K562 (cell line): ENCODE data around the gene RNFT1. TPM values are rescaled to one million over a fixed set of nuclear protein-coding genes. Genes with fewer than 3 reads are reported as not detected.
"Not testable (repeated sequence)": the region's sequence is repeated elsewhere in the genome, so short reads cannot be mapped to it uniquely, and the experiment has no call there.

Source experiments
- ATAC-seq: fragments of 200-7000 bp; cut with Tn5 transposase; 3 replicates; pipeline ENCODE4 v1.9.1; 2020; ENCODE audit warnings: moderate library complexity
- BruUV-seq: library from RNA; stranded (reverse); fragments of 400-500 nt; replicated peaks from 2 replicates; lab custom pipeline; 2021; lab: Mats Ljungman, UMichigan
- CTCF ChIA-PET: fragments of 300-600 bp; formaldehyde crosslinking; extraction: SDS; loops from one replicate; lab custom pipeline; 2021; ENCODE audit warnings: low intra/inter-chr PET ratio; lab: Yijun Ruan, JAX
- POLR2A ChIA-PET: fragments of 300-600, 350-650 bp; sonication (Branson Sonifier 250); formaldehyde crosslinking; extraction: SDS; loops from one replicate; lab custom pipeline; 2021; ENCODE audit warnings: antibody characterized with exemption, inconsistent platforms; lab: Yijun Ruan, JAX
- DNase-seq, 4 experiments: peaks; one replicate each; pipeline versions ENCODE4 v3.0.0 to v3.0.0-alpha.2; 2011 to 2018; ENCODE audit warnings: low spot score in 3 of 4, mixed read lengths in 3 of 4; ENCODE audit errors: extremely low read depth in 1 of 4
- FAIRE-seq: peaks from 2 replicates; lab custom pipeline; 2011; peaks lifted over from hg19 to GRCh38; lab: Jason Lieb, UNC
- H2AFZ ChIP-seq: 2 replicates; pipeline ENCODE4 v1.6.0; 2011; ENCODE audit warnings: low read depth, low read length, control low read depth, inconsistent platforms
- H3K27ac ChIP-seq: fragments of 200-600 bp; 3 replicates; pipeline ENCODE4 v1.8.0; 2011; ENCODE audit warnings: low read depth, mild to moderate bottlenecking, control low read depth, inconsistent platforms, low read length, moderate library complexity, mixed read lengths; ENCODE audit errors: extremely low read depth
- H3K27me3 ChIP-seq, 2 experiments: fragments of 300-600 bp in 1 of 2; 2 replicates in 1 of 2; 3 replicates in 1 of 2; pipeline versions ENCODE4 v1.6.0 to v1.8.0; 2011; ENCODE audit warnings: inconsistent platforms in 2 of 2, low read length in 2 of 2, mild to moderate bottlenecking in 1 of 2, mixed read lengths in 1 of 2, moderate library complexity in 1 of 2; ENCODE audit not compliant: control insufficient read depth in 2 of 2, insufficient read depth in 2 of 2
- H3K36me3 ChIP-seq: fragments of 300-600 bp; 3 replicates; pipeline ENCODE4 v1.8.0; 2011; ENCODE audit warnings: mild to moderate bottlenecking, low read length, inconsistent platforms; ENCODE audit not compliant: control insufficient read depth, insufficient read depth
- H3K4me1 ChIP-seq, 2 experiments: fragments of 200-600 bp in 1 of 2; replicated peaks in 1 of 2; 2 replicates in 1 of 2; 3 replicates in 1 of 2; pipeline versions ENCODE4 v1.5.1 to v1.8.0; 2011; ENCODE audit warnings: inconsistent platforms in 2 of 2, low read length in 2 of 2, mild to moderate bottlenecking in 1 of 2, mixed read lengths in 1 of 2, moderate library complexity in 1 of 2; ENCODE audit not compliant: control insufficient read depth in 2 of 2, insufficient read depth in 2 of 2
- H3K4me2 ChIP-seq: 2 replicates; pipeline ENCODE4 v1.6.1; 2011; ENCODE audit warnings: low read length, control low read depth, inconsistent platforms, mixed read lengths; ENCODE audit not compliant: insufficient read depth
- H3K4me3 ChIP-seq: fragments of 200-600 bp; sonication (generic), shearing (Covaris generic); 2 replicates; pipeline ENCODE4 v1.5.1; 2016; ENCODE audit warnings: control low read depth, inconsistent platforms
- H3K79me2 ChIP-seq: fragments of 200-600 bp; 3 replicates; pipeline ENCODE4 v1.8.0; 2011; ENCODE audit warnings: low read length, inconsistent platforms; ENCODE audit not compliant: control insufficient read depth, insufficient read depth
- H3K9ac ChIP-seq, 2 experiments: 2 replicates each; pipeline versions ENCODE4 v1.6.0 to v1.6.1; 2011; ENCODE audit warnings: low read depth in 2 of 2, low read length in 2 of 2, control low read depth in 1 of 2, inconsistent platforms in 1 of 2, mild to moderate bottlenecking in 1 of 2, mixed read lengths in 1 of 2; ENCODE audit not compliant: insufficient read depth in 1 of 2
- H3K9me1 ChIP-seq: one replicate; pipeline ENCODE4 v1.6.0; 2011; ENCODE audit warnings: inconsistent platforms, mild to moderate bottlenecking, low read length, moderate library complexity; ENCODE audit not compliant: control insufficient read depth, insufficient read depth
- H3K9me3 ChIP-seq: replicated peaks from 2 replicates; pipeline ENCODE4 v1.5.1; 2011; ENCODE audit warnings: low read depth, low read length, inconsistent platforms; ENCODE audit not compliant: control insufficient read depth, insufficient read depth
- H4K20me1 ChIP-seq: replicated peaks from 2 replicates; pipeline ENCODE4 v1.6.1; 2011; ENCODE audit warnings: low read length, inconsistent platforms, mixed read lengths; ENCODE audit not compliant: control insufficient read depth, insufficient read depth
- WGBS: fragments of 100-300 bp; shearing (Covaris generic); methylation state at CpG from one replicate; pipeline ENCODE4 v1.1.6; 2016; ENCODE audit warnings: low coverage, mixed read lengths; ENCODE audit not compliant: insufficient coverage; ENCODE audit errors: missing lambda C conversion rate; 5-methylcytosine and 5-hydroxymethylcytosine counted together
- in situ Hi-C: fragments of 300-500 bp; cut with MboI; formaldehyde crosslinking; loops from 4 replicates; pipeline ENCODE4 v1.15.0; 2018; ENCODE audit warnings: inconsistent platforms, mixed read lengths
- intact Hi-C: fragments of 100-400 bp; cut with micrococcal nuclease; formaldehyde crosslinking; loops from 2 replicates; pipeline ENCODE4 v1.14.2; 2022
- polyA plus RNA-seq, 8 experiments: library from polyadenylated mRNA; depleted of rRNA in 4 of 8; stranded (reverse) in 5 of 8; unstranded in 3 of 8; fragments of >200 nt; fragmentation: Nextera tagmentation in 2 of 8; fragmentation: Illumina TruSeq in 1 of 8; extraction: Ambion mirVana in 2 of 8; extraction: Trizol in 1 of 8; gene quantifications; 2 replicates each; pipeline versions ENCODE4 v1.2.1 to v1.2.3, GENCODE V29; 2011 to 2014; ENCODE audit warnings: inconsistent platforms in 1 of 8, missing spikeins in 1 of 8
- total RNA-seq, 7 experiments: library from RNA; depleted of rRNA in 6 of 7; stranded (reverse); fragments of >200 nt in 6 of 7; fragmentation: Illumina TruSeq in 2 of 7; extraction: Trizol in 2 of 7; gene quantifications; 2 replicates each; pipeline versions ENCODE4 v1.2.1 to v1.2.3, GENCODE V29; 2011 to 2021; ENCODE audit warnings: low replicate concordance in 1 of 7
- TF ChIP-seq, protein P1 (sequence below), 3 experiments: fragments of 200-800 bp in 1 of 3; fragments of 250-450 bp in 1 of 3; fragments of 450-650 bp in 1 of 3; sonication (Bioruptor Pico) in 1 of 3; sonication (Bioruptor generic) in 1 of 3; formaldehyde crosslinking in 1 of 3; IDR thresholded peaks; 2 replicates each; pipeline versions ENCODE4 v1.6.1 to v1.8.0; 2016 to 2022; ENCODE audit warnings: mild to moderate bottlenecking in 2 of 3, missing genetic modification characterization in 2 of 3, missing compliant biosample characterization in 1 of 3, moderate library complexity in 1 of 3
- TF ChIP-seq, protein P2 (sequence below): fragments of 450-650 bp; IDR thresholded peaks from 2 replicates; pipeline ENCODE4 v1.6.1; 2018; ENCODE audit warnings: mild to moderate bottlenecking, low read depth; ENCODE audit not compliant: partially characterized antibody

RNFT1 gene
- total and polyA plus RNA-seq, 9 of the 15 experiments (the other 6 are each of a cell fraction or from before 2014, with no cell fraction given): 15.8 to 61.3 (median 23.5) TPM

DNA sequence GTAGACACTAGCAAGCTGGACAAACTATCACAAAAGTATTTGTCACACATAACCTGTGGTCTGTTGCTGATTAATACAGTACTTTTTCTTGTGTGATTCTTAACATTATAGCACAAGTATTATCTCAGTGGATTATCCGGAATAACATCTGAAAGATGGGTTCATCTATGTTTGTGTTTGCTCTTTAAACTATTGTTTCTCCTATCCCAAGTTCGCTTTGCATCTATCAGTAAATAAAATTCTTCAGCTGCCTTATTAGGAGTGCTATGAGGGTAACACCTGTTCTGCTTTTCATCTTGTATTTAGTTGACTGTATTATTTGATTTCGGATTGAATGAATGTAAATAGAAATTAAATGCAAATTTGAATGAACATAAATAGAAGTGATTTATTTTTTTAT is 14.5 kb downstream of the RNFT1 start:
- H3K4me1 ChIP-seq: no peaks in the 10 kb centered on the region; a peak in 1 of 5 replicates
- no peaks in the 10 kb centered on the region for H3K27me3 ChIP-seq
- CTCF ChIA-PET: no interaction called here
- DNase-seq: no peak
- no peak overlapping the region for H2AFZ ChIP-seq
- H3K36me3 ChIP-seq: peaks cover 53% of the 10 kb centered on the region; the same call in 2 of the 3 replicates
- TF ChIP-seq, protein P1, sequence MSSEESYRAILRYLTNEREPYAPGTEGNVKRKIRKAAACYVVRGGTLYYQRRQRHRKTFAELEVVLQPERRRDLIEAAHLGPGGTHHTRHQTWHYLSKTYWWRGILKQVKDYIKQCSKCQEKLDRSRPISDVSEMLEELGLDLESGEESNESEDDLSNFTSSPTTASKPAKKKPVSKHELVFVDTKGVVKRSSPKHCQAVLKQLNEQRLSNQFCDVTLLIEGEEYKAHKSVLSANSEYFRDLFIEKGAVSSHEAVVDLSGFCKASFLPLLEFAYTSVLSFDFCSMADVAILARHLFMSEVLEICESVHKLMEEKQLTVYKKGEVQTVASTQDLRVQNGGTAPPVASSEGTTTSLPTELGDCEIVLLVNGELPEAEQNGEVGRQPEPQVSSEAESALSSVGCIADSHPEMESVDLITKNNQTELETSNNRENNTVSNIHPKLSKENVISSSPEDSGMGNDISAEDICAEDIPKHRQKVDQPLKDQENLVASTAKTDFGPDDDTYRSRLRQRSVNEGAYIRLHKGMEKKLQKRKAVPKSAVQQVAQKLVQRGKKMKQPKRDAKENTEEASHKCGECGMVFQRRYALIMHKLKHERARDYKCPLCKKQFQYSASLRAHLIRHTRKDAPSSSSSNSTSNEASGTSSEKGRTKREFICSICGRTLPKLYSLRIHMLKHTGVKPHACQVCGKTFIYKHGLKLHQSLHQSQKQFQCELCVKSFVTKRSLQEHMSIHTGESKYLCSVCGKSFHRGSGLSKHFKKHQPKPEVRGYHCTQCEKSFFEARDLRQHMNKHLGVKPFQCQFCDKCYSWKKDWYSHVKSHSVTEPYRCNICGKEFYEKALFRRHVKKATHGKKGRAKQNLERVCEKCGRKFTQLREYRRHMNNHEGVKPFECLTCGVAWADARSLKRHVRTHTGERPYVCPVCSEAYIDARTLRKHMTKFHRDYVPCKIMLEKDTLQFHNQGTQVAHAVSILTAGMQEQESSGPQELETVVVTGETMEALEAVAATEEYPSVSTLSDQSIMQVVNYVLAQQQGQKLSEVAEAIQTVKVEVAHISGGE (CRISPR knock-in tag; IDR thresholded peaks at IDR 0.05): peak in 1 of 3 experiments; percentile 89; a peak in 1 of 6 replicates
- TF ChIP-seq, protein P2, sequence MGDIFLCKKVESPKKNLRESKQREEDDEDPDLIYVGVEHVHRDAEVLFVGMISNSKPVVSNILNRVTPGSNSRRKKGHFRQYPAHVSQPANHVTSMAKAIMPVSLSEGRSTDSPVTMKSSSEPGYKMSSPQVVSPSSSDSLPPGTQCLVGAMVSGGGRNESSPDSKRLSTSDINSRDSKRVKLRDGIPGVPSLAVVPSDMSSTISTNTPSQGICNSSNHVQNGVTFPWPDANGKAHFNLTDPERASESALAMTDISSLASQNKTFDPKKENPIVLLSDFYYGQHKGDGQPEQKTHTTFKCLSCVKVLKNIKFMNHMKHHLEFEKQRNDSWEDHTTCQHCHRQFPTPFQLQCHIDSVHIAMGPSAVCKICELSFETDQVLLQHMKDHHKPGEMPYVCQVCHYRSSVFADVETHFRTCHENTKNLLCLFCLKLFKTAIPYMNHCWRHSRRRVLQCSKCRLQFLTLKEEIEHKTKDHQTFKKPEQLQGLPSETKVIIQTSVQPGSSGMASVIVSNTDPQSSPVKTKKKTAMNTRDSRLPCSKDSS: no peak
- TF ChIP-seq, all 486 proteins: peak for 1
- Histone ChIP-seq H3K9me1 (no peaks in the 10 kb centered on the region), H3K9me3 (no peaks in the 10 kb centered on the region), H3K9ac (no peak overlapping the region), H3K27ac (no peak overlapping the region), H3K4me3 (no peak overlapping the region), H3K79me2 (no peaks in the 10 kb centered on the region), H4K20me1 (no peaks in the 10 kb centered on the region), H3K4me2 (no peak overlapping the region)
- in situ Hi-C loops (no loop called here), intact Hi-C loops (no loop called here)
- POLR2A ChIA-PET: interaction anchor here (0.7 kb wide), 1 partner anchor 363 kb away, joined by 3 read pairs; no protein-coding TSS in a partner anchor
- BruUV-seq: no TSS peak
- 89% methylated on average over 3 of the region's 3 CpGs for WGBS
- ATAC-seq: no peak
- no peak for FAIRE-seq

DNA sequence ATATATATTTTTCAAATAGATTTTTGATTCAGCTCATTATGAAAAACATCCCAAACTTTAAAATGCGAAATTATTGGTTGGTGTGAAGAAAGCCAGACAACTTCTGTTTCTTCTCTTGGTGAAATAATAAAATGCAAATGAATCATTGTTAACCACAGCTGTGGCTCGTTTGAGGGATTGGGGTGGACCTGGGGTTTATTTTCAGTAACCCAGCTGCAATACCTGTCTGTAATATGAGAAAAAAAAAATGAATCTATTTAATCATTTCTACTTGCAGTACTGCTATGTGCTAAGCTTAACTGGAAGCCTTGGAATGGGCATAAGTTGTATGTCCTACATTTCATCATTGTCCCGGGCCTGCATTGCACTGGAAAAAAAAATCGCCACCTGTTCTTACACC is 17.2 kb downstream of the RNFT1 start:
- H4K20me1 ChIP-seq, in situ Hi-C loops, H3K79me2 ChIP-seq, H3K9me3 ChIP-seq, H3K4me2 ChIP-seq, H3K4me1 ChIP-seq, FAIRE-seq, POLR2A ChIA-PET, H3K27me3 ChIP-seq, H3K9me1 ChIP-seq, CTCF ChIA-PET, BruUV-seq, H3K9ac ChIP-seq, intact Hi-C loops, DNase-seq, H3K4me3 ChIP-seq, H2AFZ ChIP-seq, H3K27ac ChIP-seq, ATAC-seq: not testable (repeated sequence)
- peaks cover 60% of the 10 kb centered on the region for H3K36me3 ChIP-seq
- WGBS: 77% methylated on average over 4 of the region's 4 CpGs
